GM13977 (cell line): Measurements from ENCODE around the gene NUP42.
A peak's percentile ranks its signal among the peaks of the same experiment; 100 is the strongest.

Source experiments
- DNase-seq: peaks from one replicate; pipeline ENCODE4 v3.0.0; 2012; ENCODE audit warnings: low spot score
- in situ Hi-C: fragments of 300-500 bp; cut with MboI; formaldehyde crosslinking; loops from one replicate; pipeline ENCODE4 v1.12.0; 2022; ENCODE audit warnings: low sequenced_read_pairs, low pct_unique_long_range_greater_than_20kb, mixed read lengths, inconsistent platforms; ENCODE audit not compliant: unreplicated experiment
- TF ChIP-seq, protein P1 (sequence below): IDR thresholded peaks from 2 replicates; pipeline ENCODE4 v1.5.1; 2012; ENCODE audit warnings: mild to moderate bottlenecking, control low read depth; ENCODE audit not compliant: insufficient read depth; ENCODE audit errors: extremely low read depth, missing control alignments

NUP42 gene

DNA sequence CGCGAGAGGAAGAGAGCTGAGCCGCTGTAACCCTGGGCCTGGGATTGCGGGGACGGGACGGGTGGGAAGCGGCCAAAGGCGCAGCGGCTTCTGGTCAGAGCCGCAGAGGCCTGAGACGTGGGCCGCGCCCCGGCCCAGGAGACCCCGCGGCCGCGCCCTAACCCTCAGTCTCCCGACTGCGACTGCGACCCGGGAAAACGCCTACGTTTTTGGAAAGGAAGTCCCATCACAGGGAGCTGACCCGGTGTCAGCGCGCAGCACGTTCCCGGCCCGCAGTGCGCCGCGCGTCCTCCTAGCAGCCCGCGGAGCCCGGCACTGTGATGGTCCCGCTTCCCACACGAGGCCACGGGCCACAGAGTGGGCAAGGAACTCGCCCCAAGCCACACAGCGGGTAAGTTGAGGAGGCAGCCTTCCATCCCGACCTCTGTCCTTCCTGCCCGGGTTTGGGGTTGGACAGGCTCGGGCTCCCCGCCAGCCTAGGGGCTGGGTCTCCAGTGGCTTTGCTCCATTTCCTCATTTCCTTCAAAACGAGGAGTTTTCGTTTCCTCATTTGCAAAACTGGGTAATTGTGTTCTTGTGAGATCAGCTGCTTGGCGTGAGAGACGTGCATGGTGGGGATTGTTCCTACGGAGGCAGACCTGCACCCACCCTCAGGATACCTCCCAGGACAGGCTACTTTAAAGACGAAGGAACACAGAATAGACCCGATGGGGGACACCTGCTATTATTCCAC is 65.9 kb downstream of the NUP42 start:
- TF ChIP-seq, protein P1, sequence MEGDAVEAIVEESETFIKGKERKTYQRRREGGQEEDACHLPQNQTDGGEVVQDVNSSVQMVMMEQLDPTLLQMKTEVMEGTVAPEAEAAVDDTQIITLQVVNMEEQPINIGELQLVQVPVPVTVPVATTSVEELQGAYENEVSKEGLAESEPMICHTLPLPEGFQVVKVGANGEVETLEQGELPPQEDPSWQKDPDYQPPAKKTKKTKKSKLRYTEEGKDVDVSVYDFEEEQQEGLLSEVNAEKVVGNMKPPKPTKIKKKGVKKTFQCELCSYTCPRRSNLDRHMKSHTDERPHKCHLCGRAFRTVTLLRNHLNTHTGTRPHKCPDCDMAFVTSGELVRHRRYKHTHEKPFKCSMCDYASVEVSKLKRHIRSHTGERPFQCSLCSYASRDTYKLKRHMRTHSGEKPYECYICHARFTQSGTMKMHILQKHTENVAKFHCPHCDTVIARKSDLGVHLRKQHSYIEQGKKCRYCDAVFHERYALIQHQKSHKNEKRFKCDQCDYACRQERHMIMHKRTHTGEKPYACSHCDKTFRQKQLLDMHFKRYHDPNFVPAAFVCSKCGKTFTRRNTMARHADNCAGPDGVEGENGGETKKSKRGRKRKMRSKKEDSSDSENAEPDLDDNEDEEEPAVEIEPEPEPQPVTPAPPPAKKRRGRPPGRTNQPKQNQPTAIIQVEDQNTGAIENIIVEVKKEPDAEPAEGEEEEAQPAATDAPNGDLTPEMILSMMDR, result no peak
- DNase-seq, result peak; percentile 54
- in situ Hi-C loops, result no loop called here

DNA sequence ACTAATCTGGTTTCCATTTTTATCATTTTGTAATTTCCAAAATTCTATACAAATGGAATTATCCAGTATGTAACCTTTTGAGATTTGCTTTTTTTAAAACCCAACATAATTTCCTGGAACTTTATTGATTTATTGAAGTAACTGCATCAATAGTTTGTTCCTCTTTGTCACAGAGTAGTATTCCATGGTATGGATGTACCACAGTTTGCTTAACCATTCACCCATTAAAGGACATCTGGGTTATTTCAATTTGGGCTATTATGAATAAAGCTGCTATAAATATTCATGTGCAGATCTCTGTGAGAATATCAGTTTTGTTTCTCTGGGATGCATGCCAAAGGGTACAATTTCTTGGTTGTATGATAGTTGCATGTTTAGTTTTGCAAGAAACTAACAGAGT is 67.6 kb downstream of the NUP42 start:
- TF ChIP-seq, protein P1, result no peak
- in situ Hi-C loops, result no loop called here
- no peak for DNase-seq
